ENCODE measurements around the gene GPBP1L1. TPM values are rescaled to one million over a fixed set of nuclear protein-coding genes. Genes with fewer than 3 reads are reported as not detected.

GPBP1L1 gene
- polyA plus RNA-seq, 1 of the 3 experiments (the other 2 are of a cell fraction): 28.5 TPM

DNA sequence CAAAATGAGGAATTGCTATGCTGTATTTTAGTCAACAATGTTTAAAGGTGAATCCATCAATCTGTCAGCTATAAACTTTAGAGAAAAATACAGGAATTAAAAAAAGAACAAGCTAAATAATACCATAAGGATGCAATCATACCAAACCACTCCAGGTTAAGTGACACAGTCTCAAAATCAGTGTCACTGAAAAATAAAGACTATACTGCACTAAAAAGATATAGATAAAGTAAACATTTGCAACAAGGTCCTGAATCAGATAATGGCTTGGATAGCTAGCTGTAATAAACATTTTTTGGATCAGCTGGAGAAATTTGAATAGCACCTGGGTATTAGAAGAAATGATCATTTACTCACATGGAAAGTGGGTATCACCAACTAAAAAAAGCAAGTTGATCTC lies 7.8 kb downstream of the GPBP1L1 start:
- no peak overlapping the region for H3K4me2 ChIP-seq
- H3K27me3 ChIP-seq (ENCODE audit: insufficient read depth): no peaks in the 10 kb centered on the region
- no peak overlapping the region for H3K27ac ChIP-seq (ENCODE audit: low read depth in 2 of 2, low read length in 1 of 2)
- H3K9me2 ChIP-seq: no peaks in the 10 kb centered on the region
- H2AFZ ChIP-seq (ENCODE audit: low read depth): no peak overlapping the region
- H3K4me3 ChIP-seq (ENCODE audit: low read depth in 2 of 2, low read length in 1 of 2): no peak overlapping the region
- DNase-seq: no peak
- peaks cover 8% of the 10 kb centered on the region for H3F3A ChIP-seq (replicated peaks; ENCODE audit: insufficient read depth)
- peaks cover 0 to 10% of the 10 kb centered on the region in 2 experiments for H3K36me3 ChIP-seq (replicated peaks in 1 of 2; ENCODE audit: control insufficient read depth in 1 of 2, insufficient read depth in 2 of 2, low read length in 1 of 2)
- CTCF ChIA-PET: interaction anchor here (0.8 to 1.1 kb wide), 2 partner anchors 21 to 166 kb away, joined by 3 to 4 read pairs; no protein-coding TSS in a partner anchor
- H3K9me3 ChIP-seq: no peaks in the 10 kb centered on the region
- H4K20me1 ChIP-seq (ENCODE audit: insufficient read depth): peaks cover 99% of the 10 kb centered on the region
- peaks cover 100% of the 10 kb centered on the region for H3K79me2 ChIP-seq (ENCODE audit: insufficient read depth)
- TF ChIP-seq, protein P1, sequence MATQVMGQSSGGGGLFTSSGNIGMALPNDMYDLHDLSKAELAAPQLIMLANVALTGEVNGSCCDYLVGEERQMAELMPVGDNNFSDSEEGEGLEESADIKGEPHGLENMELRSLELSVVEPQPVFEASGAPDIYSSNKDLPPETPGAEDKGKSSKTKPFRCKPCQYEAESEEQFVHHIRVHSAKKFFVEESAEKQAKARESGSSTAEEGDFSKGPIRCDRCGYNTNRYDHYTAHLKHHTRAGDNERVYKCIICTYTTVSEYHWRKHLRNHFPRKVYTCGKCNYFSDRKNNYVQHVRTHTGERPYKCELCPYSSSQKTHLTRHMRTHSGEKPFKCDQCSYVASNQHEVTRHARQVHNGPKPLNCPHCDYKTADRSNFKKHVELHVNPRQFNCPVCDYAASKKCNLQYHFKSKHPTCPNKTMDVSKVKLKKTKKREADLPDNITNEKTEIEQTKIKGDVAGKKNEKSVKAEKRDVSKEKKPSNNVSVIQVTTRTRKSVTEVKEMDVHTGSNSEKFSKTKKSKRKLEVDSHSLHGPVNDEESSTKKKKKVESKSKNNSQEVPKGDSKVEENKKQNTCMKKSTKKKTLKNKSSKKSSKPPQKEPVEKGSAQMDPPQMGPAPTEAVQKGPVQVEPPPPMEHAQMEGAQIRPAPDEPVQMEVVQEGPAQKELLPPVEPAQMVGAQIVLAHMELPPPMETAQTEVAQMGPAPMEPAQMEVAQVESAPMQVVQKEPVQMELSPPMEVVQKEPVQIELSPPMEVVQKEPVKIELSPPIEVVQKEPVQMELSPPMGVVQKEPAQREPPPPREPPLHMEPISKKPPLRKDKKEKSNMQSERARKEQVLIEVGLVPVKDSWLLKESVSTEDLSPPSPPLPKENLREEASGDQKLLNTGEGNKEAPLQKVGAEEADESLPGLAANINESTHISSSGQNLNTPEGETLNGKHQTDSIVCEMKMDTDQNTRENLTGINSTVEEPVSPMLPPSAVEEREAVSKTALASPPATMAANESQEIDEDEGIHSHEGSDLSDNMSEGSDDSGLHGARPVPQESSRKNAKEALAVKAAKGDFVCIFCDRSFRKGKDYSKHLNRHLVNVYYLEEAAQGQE (IDR thresholded peaks at IDR 0.05; ENCODE audit: low read depth, low read length): no peak
- no peak for TF ChIP-seq YY1 (IDR thresholded peaks at IDR 0.05; ENCODE audit: low read depth)
- TF ChIP-seq SIN3A (IDR thresholded peaks at IDR 0.05; ENCODE audit: borderline replicate concordance, low read depth, low read length): no peak
- TF ChIP-seq SMC3 (IDR thresholded peaks at IDR 0.05; ENCODE audit: low read depth, low read length): no peak
- TF ChIP-seq ELF1 (IDR thresholded peaks at IDR 0.05): no peak
- TF ChIP-seq, protein P2, sequence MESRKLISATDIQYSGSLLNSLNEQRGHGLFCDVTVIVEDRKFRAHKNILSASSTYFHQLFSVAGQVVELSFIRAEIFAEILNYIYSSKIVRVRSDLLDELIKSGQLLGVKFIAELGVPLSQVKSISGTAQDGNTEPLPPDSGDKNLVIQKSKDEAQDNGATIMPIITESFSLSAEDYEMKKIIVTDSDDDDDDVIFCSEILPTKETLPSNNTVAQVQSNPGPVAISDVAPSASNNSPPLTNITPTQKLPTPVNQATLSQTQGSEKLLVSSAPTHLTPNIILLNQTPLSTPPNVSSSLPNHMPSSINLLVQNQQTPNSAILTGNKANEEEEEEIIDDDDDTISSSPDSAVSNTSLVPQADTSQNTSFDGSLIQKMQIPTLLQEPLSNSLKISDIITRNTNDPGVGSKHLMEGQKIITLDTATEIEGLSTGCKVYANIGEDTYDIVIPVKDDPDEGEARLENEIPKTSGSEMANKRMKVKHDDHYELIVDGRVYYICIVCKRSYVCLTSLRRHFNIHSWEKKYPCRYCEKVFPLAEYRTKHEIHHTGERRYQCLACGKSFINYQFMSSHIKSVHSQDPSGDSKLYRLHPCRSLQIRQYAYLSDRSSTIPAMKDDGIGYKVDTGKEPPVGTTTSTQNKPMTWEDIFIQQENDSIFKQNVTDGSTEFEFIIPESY (IDR thresholded peaks at IDR 0.05; ENCODE audit: borderline replicate concordance, low read depth): no peak
- no peak for TF ChIP-seq RXRA (IDR thresholded peaks at IDR 0.05; ENCODE audit: borderline replicate concordance, low read depth)
- TF ChIP-seq TCF12 (IDR thresholded peaks at IDR 0.05): no peak
- no peak for TF ChIP-seq NFIC (IDR thresholded peaks at IDR 0.05; ENCODE audit: borderline replicate concordance)
- no peak for TF ChIP-seq FOXJ3 (CRISPR knock-in tag; IDR thresholded peaks at IDR 0.05)
- no peak for TF ChIP-seq TEAD4 (IDR thresholded peaks at IDR 0.05; ENCODE audit: borderline replicate concordance, insufficient read depth)
- no peak for TF ChIP-seq RAD21 (IDR thresholded peaks at IDR 0.05; ENCODE audit: low read length)
- TF ChIP-seq CHD2 (IDR thresholded peaks at IDR 0.05; ENCODE audit: low read length, partially characterized antibody): no peak
- no peak for TF ChIP-seq POLR2AphosphoS5 (IDR thresholded peaks at IDR 0.05; ENCODE audit: low read depth, low read length)
- H3K4me1 ChIP-seq (ENCODE audit: control insufficient read depth in 1 of 2, insufficient read depth in 2 of 2, low read depth in 1 of 2, low read length in 1 of 2): peaks cover 4 to 34% of the 10 kb centered on the region in 2 experiments; a peak in 3 of 4 replicates
- no peak overlapping the region for H3K9ac ChIP-seq
- POLR2A ChIA-PET: interaction anchor here (0.5 to 1.2 kb wide), 3 partner anchors 10 to 733 kb away, joined by 3 to 4 read pairs (median 3); no protein-coding TSS in a partner anchor
